ENCODE data around the gene NFIB.

The NFIB gene

GRCh38 chr9:14214065-14214684 lies 99.8 kb downstream of the NFIB start:
- no peak for DNase-seq (ENCODE audit: low spot score)
- in situ Hi-C loops (cut with MboI; ENCODE audit: low sequenced_read_pairs, unreplicated experiment): no loop called here
- no peak for TF ChIP-seq CTCF (IDR thresholded peaks at IDR 0.05; ENCODE audit: borderline replicate concordance, control extremely low read depth, extremely low read depth, insufficient read depth, missing control alignments)

- in situ Hi-C loops (cut with MboI; ENCODE audit: low sequenced_read_pairs, unreplicated experiment): no loop called here
- DNase-seq (ENCODE audit: low spot score): no peak
- TF ChIP-seq CTCF (IDR thresholded peaks at IDR 0.05; ENCODE audit: borderline replicate concordance, control extremely low read depth, extremely low read depth, insufficient read depth, missing control alignments): no peak
Measured at GRCh38 chr9:14213504-14213903, 100.4 kb downstream of the NFIB start.

DNA sequence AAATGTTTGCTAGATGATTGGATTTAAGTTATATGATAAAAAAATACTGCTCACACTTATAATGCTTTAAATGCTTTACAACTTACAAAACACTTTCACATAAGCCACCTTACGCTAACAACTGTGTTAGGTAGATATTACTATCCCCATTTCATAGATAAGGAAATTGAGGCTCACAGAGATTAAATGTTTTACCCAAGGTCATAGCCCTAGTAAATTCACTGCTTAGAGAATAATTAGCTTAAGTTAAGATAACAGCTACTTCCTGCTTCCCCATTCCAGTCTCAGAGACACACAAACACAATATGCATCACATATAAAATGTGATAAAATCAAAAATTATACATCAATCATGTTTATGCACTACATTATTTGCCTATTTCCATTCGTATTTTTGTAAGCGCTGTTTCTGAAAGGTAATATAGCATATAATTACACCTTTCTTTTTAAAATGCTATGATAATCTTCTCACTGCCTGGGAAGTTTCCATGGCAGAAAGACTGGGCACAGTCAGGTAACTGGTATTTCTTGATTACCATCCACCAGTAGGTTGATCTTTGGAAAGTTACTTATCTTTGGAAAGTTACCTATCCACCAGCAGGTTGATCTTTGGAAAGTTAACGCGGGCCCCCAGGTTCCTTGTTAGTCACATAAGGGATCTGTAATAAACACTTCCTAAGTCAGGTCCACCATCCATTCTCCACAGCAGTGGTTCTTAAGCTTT lies 101.1 kb downstream of the NFIB start:
- no peak for TF ChIP-seq CTCF (IDR thresholded peaks at IDR 0.05; ENCODE audit: borderline replicate concordance, control extremely low read depth, extremely low read depth, insufficient read depth, missing control alignments)
- DNase-seq (ENCODE audit: low spot score): no peak
- in situ Hi-C loops (cut with MboI; ENCODE audit: low sequenced_read_pairs, unreplicated experiment): no loop called here

- DNase-seq (ENCODE audit: low spot score): no peak
- no peak for TF ChIP-seq CTCF (IDR thresholded peaks at IDR 0.05; ENCODE audit: borderline replicate concordance, control extremely low read depth, extremely low read depth, insufficient read depth, missing control alignments)
Measured at GRCh38 chr9:14212077-14212476, 101.9 kb downstream of the NFIB start.

DNA sequence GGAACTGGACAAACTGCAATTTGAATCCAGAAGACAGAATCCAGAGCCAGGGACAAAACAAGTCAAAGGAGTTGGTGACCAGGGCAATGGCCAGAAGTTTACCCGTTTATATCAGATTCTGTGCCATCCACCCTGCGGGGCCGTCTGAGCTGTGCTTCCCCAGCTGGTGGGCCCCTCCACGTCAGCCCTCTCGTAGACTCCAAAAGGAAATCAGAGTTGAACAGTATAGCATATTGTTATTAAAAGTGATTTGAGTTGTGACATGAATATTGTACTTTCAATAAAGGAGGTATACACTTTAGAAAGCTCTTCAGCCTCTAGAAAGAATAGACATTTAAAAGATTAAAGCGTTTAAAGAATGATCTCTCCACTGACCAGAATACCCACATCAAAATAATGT lies 102.4 kb downstream of the NFIB start:
- in situ Hi-C loops (cut with MboI; ENCODE audit: low sequenced_read_pairs, unreplicated experiment): no loop called here

More at GRCh38 chr9:14212077-14212476, 101.9 kb downstream of the NFIB start:
- in situ Hi-C loops (cut with MboI; ENCODE audit: low sequenced_read_pairs, unreplicated experiment): no loop called here

DNA sequence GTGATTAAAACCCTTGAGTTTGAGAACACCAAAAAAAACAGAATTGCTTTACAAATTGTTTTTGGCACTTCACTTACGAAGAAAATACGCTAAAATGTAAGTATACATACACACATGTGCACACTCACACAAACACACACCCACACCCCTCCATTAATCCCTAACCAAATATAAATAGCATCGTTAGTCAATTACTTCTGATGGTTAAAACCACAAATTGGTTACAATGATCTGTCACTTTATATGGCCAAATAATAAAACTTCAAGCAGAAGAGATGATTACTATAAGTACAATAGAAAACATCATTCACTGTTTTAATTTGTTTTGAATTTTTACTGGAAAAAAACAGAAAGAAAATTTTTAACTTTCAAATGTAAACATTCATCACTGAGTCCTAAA lies 103.5 kb downstream of the NFIB start:
- in situ Hi-C loops (cut with MboI; ENCODE audit: low sequenced_read_pairs, unreplicated experiment): no loop called here
- TF ChIP-seq CTCF (IDR thresholded peaks at IDR 0.05; ENCODE audit: borderline replicate concordance, control extremely low read depth, extremely low read depth, insufficient read depth, missing control alignments): no peak
- DNase-seq (ENCODE audit: low spot score): no peak

More for the DNA sequence above, 102.4 kb downstream of the NFIB start:
- DNase-seq (ENCODE audit: low spot score): no peak
- TF ChIP-seq CTCF (IDR thresholded peaks at IDR 0.05; ENCODE audit: borderline replicate concordance, control extremely low read depth, extremely low read depth, insufficient read depth, missing control alignments): no peak
